ENCODE data around the gene CTAG1A.
"Not testable (repeated sequence)": the region's sequence is repeated elsewhere in the genome, so short reads cannot be mapped to it uniquely, and the experiment has no call there.

The CTAG1A gene

GRCh38 chrX:154552112-154552806, 32.7 kb upstream of the CTAG1A start:
- H3K4me1 Mint-ChIP-seq: peaks cover 41% of the 10 kb centered on the region
- not testable (repeated sequence) for H3K27me3 Mint-ChIP-seq, ATAC-seq, DNase-seq, H3K4me3 Mint-ChIP-seq, H3K27ac Mint-ChIP-seq, H3K9me3 Mint-ChIP-seq

- H3K27ac Mint-ChIP-seq, DNase-seq: not testable (repeated sequence)
Measured at GRCh38 chrX:154558060-154558690, 26.8 kb upstream of the CTAG1A start.

GRCh38 chrX:154558896-154559295, 26.0 kb upstream of the CTAG1A start:
- not testable (repeated sequence) for H3K27me3 Mint-ChIP-seq, ATAC-seq, DNase-seq, H3K27ac Mint-ChIP-seq, H3K4me1 Mint-ChIP-seq, H3K9me3 Mint-ChIP-seq, H3K4me3 Mint-ChIP-seq

More at GRCh38 chrX:154558060-154558690, 26.8 kb upstream of the CTAG1A start:
- not testable (repeated sequence) for H3K27me3 Mint-ChIP-seq, H3K4me3 Mint-ChIP-seq, H3K9me3 Mint-ChIP-seq, H3K4me1 Mint-ChIP-seq
- ATAC-seq: peak; percentile 88

GRCh38 chrX:154560326-154560725, 24.6 kb upstream of the CTAG1A start:
- H3K27ac Mint-ChIP-seq, H3K27me3 Mint-ChIP-seq, ATAC-seq, H3K4me3 Mint-ChIP-seq, H3K9me3 Mint-ChIP-seq, H3K4me1 Mint-ChIP-seq, DNase-seq: not testable (repeated sequence)

GRCh38 chrX:154562295-154562694, 22.6 kb upstream of the CTAG1A start:
- H3K4me1 Mint-ChIP-seq, H3K27me3 Mint-ChIP-seq, ATAC-seq, H3K9me3 Mint-ChIP-seq, DNase-seq, H3K27ac Mint-ChIP-seq, H3K4me3 Mint-ChIP-seq: not testable (repeated sequence)

GRCh38 chrX:154570361-154570760, 14.6 kb upstream of the CTAG1A start:
- not testable (repeated sequence) for DNase-seq, H3K27ac Mint-ChIP-seq, H3K4me1 Mint-ChIP-seq, H3K27me3 Mint-ChIP-seq, H3K9me3 Mint-ChIP-seq, ATAC-seq, H3K4me3 Mint-ChIP-seq

- H3K9me3 Mint-ChIP-seq, H3K4me1 Mint-ChIP-seq, H3K27ac Mint-ChIP-seq, H3K27me3 Mint-ChIP-seq, H3K4me3 Mint-ChIP-seq, ATAC-seq, DNase-seq: not testable (repeated sequence)
Measured at GRCh38 chrX:154573061-154573460, 11.9 kb upstream of the CTAG1A start.

- H3K27ac Mint-ChIP-seq, H3K4me3 Mint-ChIP-seq, DNase-seq, H3K27me3 Mint-ChIP-seq, H3K9me3 Mint-ChIP-seq, H3K4me1 Mint-ChIP-seq: not testable (repeated sequence)
- peak; percentile 62 for ATAC-seq
Measured at GRCh38 chrX:154575076-154575475, 9.9 kb upstream of the CTAG1A start.

GRCh38 chrX:154582994-154583393, 1.9 kb upstream of the CTAG1A start:
- peak; percentile 33 for ATAC-seq
- not testable (repeated sequence) for H3K9me3 Mint-ChIP-seq, H3K27me3 Mint-ChIP-seq, H3K27ac Mint-ChIP-seq, H3K4me1 Mint-ChIP-seq, DNase-seq, H3K4me3 Mint-ChIP-seq

GRCh38 chrX:154590415-154590814, 5.5 kb downstream of the CTAG1A start:
- not testable (repeated sequence) for H3K27ac Mint-ChIP-seq, DNase-seq, H3K4me3 Mint-ChIP-seq, H3K27me3 Mint-ChIP-seq, ATAC-seq, H3K4me1 Mint-ChIP-seq, H3K9me3 Mint-ChIP-seq

- no peak overlapping the region for H3K27ac Mint-ChIP-seq
- H3K27me3 Mint-ChIP-seq: no peaks in the 10 kb centered on the region
- ATAC-seq (no peak), DNase-seq (no peak)
- H3K4me1 Mint-ChIP-seq: no peaks in the 10 kb centered on the region
- H3K9me3 Mint-ChIP-seq: no peaks in the 10 kb centered on the region
- H3K4me3 Mint-ChIP-seq: no peak overlapping the region
Measured at GRCh38 chrX:154592505-154592904, 7.6 kb downstream of the CTAG1A start.

GRCh38 chrX:154593201-154593600, 8.3 kb downstream of the CTAG1A start:
- Mint-ChIP-seq H3K27me3 (no peaks in the 10 kb centered on the region), H3K4me3 (no peak overlapping the region), H3K9me3 (no peaks in the 10 kb centered on the region), H3K4me1 (no peaks in the 10 kb centered on the region), H3K27ac (no peak overlapping the region)
- ATAC-seq: no peak
- no peak for DNase-seq

- DNase-seq: no peak
- Mint-ChIP-seq H3K4me1 (peaks cover under 1% of the 10 kb centered on the region), H3K27ac (no peak overlapping the region), H3K9me3 (no peaks in the 10 kb centered on the region), H3K27me3 (no peaks in the 10 kb centered on the region), H3K4me3 (no peak overlapping the region)
- ATAC-seq: no peak
Measured at GRCh38 chrX:154594491-154594890, 9.6 kb downstream of the CTAG1A start.

GRCh38 chrX:154595559-154596249, 10.8 kb downstream of the CTAG1A start:
- H3K9me3 Mint-ChIP-seq: no peaks in the 10 kb centered on the region
- H3K4me3 Mint-ChIP-seq: no peak overlapping the region
- DNase-seq (no peak), ATAC-seq (no peak)
- no peaks in the 10 kb centered on the region for H3K27me3 Mint-ChIP-seq
- peak overlapping the region in 1 of 2 donors; percentile 55 for H3K27ac Mint-ChIP-seq
- H3K4me1 Mint-ChIP-seq: peaks cover 10% of the 10 kb centered on the region

GRCh38 chrX:154596290-154596929, 11.5 kb downstream of the CTAG1A start:
- H3K4me1 Mint-ChIP-seq: peaks cover 10% of the 10 kb centered on the region
- H3K4me3 Mint-ChIP-seq: no peak overlapping the region
- no peaks in the 10 kb centered on the region for H3K27me3 Mint-ChIP-seq
- H3K9me3 Mint-ChIP-seq: no peaks in the 10 kb centered on the region
- peak; percentile 49 for ATAC-seq
- no peak for DNase-seq
- peak overlapping the region in 1 of 2 donors; percentile 12 for H3K27ac Mint-ChIP-seq

GRCh38 chrX:154597221-154597620, 12.3 kb downstream of the CTAG1A start:
- H3K27ac Mint-ChIP-seq: no peak overlapping the region
- H3K4me1 Mint-ChIP-seq: peaks cover 10% of the 10 kb centered on the region
- H3K9me3 Mint-ChIP-seq: no peaks in the 10 kb centered on the region
- ATAC-seq (no peak), DNase-seq (no peak)
- no peak overlapping the region for H3K4me3 Mint-ChIP-seq
- H3K27me3 Mint-ChIP-seq: no peaks in the 10 kb centered on the region
